NK-92 treated with Interleukin-12 subunit alpha and Interleukin-12 subunit beta, amount 100 ng/mL, for 24 hours (cell line): ENCODE data around the gene TBX6.
A peak's percentile ranks its signal among the peaks of the same experiment; 100 is the strongest.
"Not testable (repeated sequence)": the region's sequence is repeated elsewhere in the genome, so short reads cannot be mapped to it uniquely, and the experiment has no call there.

Source experiments
- DNase-seq: peaks from one replicate; lab custom pipeline; 2025; lab: John Stamatoyannopoulos, UW

Gene TBX6, protein sequence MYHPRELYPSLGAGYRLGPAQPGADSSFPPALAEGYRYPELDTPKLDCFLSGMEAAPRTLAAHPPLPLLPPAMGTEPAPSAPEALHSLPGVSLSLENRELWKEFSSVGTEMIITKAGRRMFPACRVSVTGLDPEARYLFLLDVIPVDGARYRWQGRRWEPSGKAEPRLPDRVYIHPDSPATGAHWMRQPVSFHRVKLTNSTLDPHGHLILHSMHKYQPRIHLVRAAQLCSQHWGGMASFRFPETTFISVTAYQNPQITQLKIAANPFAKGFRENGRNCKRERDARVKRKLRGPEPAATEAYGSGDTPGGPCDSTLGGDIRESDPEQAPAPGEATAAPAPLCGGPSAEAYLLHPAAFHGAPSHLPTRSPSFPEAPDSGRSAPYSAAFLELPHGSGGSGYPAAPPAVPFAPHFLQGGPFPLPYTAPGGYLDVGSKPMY

DNA sequence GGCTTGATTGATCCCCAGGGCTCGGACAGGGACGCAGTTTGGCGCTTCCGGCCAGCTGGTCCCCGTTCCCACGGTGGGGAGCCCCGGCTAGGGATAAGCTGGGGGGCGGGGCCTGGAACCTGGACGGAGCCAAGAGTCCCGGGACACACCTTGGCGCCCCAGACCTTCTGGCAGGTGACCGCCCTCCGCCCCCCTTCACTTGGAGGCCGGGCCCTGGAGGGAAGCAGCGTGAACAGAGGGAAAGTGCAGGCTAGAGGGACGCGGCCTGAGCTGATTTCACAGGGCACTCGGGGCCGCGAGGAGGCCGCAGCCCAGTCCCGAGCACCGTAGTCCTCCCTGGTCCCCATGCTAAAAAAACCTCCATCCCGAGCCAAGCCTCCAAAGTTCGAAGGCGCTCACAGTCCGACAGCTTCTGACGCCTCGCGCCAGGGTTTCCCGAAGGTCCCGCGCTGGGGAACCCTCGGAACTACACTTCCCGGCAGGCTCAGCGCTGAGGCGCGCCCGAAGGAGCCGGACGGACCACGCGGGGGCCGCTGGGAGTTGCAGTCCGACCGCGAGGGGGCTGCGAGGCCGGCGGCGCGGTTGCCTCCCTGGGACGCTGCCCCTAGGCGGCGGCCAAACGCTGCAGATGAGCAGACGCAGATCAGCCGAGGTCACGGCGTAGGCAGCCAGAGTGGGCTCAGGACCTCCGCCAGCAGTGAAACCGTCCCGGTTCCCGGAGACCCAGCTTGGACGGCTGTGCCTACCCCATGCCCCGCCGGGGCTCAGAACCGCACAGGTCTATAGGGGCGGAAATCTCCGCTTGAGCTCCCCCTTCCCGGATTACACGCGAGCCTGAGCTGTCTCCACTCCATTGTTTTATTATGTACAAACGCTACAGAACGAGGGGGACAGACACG, at the start of gene TBX6:
TBX6 (minus strand) TSS at position 451 of the 899 bp plus-strand sequence. CDS start 731 bp downstream, outside the sequence.
- DNase-seq = peak; percentile 89

DNA sequence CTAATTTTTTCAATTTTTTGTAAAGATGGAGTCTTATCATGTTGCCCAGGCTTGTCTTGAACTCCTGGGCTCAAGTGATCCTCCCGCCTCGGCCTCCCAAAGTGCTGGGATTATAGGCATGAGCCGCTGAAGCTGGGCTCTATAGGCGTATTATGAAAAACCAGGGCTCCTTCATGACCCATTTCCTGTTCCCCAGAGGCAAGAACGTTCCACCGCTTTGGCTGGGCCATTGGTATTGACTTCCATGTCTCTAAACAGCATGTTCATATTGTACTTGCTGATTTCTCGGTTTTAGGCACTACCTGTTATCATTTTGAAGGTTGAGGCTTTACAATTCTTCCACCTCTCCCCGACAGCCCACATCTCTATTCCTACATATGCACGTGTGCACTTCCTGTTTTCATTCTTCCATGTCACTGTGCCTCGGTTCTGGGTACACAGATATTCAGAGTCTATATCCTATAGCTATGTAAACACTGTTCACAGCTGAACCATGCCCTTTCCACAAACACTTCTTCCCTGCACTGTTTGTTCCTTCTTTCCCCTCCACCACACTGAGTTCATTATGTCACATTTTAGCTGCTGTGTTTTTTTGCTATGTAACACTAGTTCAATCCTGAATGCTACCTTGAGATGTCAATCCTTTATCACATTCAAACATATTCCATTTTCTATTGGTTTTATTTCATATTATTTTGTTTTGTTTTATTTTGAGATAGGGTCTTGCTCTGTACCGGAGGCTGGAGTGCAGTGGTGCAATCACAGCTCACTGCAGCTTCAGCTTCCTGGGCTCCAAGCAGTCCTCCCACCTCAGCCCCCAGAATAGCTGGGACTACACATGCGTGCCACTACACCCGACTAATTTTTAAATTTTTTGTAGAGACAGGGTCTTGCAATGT, 48.1 kb upstream of the TBX6 start:
- no peak for DNase-seq

DNA sequence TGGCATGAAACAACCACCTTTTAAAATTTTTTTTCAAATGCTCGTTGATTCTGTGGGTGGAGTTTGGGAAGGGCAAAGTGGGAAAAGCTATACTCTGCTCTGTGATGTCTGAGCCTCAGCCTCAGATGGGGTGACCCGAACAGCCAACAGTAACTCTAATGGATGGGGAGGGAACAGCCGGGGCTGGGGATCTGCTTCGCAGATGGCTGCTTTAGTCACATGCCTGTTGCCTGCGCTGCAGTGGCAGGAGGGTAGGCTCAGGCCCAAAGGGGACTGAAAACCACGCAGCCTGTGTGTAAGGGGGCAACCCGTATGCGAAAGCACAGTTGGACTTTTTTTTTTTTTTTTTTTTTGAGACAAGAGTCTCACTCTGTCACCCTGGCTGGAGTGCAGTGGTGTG, 46.2 kb upstream of the TBX6 start:
- no peak for DNase-seq

DNA sequence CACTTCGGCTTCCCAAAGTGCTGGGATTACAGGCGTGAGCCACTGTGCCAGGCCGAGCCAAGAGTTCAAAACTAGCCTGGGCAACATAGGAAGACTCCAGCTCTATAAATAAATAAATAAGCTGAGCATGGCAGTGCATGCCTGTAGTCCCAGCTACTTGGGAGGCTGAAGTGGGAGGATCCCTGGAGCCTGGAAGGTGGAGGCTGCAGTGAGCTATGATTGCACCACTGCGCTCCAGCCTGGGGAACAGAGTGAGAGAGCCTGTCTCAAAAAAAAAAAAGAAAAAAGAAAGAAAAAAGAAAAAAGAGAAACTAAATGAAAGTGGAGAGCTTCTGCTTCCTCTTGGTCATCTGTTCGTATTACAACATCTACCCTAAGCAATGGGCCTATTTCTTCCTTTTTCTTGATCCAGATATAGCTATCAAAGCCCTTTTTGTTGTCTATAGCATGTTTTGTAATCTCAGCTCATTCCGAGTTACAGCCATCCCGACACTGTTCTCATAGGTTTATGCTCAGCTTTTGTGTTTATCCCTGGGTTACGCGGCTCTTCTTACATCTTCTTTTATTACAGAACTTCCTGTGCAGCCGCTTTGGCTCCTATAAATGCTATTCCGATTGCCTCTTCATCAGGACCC, 45.4 kb upstream of the TBX6 start:
- DNase-seq = no peak

DNA sequence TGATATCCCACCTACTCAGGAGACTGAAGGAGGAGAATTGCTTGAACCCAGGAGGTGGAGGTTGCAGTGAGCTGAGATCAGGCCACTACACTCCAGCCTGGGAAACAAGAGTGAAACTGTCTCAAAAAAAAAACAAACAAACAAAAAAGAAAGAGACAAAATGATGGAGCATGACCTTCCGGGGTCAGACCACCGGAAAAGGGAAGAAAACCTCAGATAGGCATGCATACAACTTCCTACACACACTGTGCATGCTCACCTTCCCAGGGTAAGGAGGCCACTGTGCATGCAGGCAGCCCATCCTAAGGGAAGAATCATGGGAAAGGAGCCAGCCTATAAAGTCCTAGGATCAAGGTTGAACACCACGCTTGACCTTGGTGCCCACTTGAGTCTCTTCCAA, 40.9 kb upstream of the TBX6 start:
- DNase-seq = no peak

DNA sequence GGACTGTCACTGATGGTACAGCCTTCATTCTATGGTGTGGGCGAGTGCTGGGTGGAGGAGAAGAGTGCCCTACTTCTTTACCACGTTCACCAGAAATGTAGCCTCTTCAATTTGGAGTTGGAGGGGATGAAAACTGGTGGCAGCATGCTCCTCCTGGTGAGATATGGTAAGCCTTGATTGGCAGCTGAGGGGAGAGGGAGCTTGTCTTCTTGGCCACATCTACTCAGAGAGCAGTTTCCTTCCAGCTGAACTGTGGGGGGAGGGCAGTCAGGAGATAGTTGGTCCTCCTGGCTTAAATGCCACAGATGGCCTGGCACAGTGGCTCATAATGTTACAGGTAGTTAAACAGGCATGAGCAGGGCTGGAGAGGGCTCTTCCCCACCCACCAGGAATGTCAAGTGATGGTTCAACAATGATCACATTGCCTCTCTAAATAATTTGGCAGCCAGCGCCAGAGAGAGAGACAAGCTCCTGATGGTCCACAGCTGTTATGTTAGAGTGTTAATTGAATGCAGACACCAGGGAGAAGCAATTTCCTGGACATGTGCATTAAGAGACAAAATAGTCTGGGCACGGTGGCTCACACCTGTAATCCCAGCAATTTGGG, 40.2 kb upstream of the TBX6 start:
- no peak for DNase-seq

DNA sequence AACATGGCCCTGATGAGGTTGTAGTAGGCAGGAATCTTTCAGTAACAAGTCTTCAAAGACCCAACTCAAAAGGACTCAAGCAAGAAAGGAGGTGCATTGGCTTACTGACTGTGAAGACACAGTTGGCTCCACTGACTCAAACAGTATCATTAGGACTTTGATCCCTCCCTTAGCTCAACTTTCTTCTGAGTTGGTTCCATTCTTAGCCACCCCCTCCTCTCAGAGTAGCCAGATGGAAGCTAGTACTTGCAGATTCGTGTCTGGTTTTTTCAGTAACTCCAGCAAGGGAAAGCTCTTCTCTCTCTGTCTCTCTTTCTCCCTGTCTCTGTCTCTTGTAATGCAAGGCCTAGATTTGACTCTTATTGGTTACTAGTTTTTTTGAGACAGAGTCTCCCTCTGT, 36.3 kb upstream of the TBX6 start:
- no peak for DNase-seq

DNA sequence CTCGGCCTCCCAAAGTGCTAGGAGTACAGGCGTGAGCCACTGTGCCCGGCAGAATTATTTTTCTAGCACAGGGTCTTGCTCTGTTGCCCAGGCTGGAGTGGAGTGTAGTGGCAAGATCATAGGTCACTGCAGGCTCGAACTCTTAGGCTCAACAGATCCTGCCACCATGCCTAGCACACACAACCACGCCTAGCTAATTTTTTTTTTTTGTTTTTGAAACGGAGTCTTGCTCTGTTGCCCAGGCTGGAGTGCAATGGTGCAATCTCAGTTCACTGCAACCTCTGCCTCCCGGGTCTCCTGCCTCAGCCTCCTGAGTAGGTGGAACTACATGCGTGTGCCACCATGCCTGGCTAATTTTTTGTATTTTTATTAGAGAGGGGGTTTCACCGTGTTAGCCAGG, 34.0 kb upstream of the TBX6 start:
- DNase-seq = not testable (repeated sequence)

DNA sequence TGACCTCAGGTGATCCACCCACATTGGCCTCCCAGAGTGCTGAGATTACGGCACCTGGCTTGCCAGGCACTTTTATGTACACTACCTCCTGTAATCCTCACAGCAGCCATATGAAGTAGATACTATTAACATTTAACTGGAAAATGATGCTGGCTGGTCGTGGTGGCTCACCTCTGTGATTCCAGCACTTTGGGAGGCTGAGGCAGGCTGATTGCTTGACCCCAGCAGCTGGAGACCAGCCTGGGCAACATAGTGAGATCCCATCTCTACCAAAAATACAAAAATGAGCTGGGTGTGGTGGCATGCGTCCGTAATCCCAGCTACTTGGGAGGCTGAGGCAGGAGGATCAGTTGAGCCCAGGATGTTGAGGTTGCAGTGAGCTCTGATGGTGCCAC, 33.3 kb upstream of the TBX6 start:
- no peak for DNase-seq

DNA sequence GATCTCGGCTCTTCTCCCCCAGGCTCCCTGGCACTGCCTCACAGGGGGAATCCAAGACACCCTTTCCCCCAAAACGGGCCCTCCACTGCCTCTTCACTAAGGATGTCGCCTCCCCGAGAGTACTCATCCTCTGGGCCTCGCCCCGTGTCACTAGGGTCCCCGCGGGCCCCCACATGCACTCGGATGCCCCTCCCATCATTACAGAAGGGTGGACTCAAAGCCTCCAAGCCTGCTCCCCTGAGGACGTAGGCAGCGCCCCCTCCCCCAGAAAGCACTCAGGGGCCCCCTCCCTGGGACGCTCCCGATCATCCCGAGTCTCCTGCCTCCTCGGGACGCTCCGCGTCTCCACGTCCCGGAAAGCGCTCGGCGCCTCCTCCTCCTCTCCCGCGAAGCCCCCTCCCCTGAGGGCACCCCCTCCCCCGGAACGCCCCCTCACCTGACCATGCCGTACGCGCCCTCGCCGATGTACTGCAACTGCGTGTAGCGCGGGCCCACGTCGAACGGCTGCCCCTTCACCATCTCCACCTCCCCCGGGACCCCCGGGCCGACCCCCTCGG, 31.0 kb upstream of the TBX6 start:
- no peak for DNase-seq

DNA sequence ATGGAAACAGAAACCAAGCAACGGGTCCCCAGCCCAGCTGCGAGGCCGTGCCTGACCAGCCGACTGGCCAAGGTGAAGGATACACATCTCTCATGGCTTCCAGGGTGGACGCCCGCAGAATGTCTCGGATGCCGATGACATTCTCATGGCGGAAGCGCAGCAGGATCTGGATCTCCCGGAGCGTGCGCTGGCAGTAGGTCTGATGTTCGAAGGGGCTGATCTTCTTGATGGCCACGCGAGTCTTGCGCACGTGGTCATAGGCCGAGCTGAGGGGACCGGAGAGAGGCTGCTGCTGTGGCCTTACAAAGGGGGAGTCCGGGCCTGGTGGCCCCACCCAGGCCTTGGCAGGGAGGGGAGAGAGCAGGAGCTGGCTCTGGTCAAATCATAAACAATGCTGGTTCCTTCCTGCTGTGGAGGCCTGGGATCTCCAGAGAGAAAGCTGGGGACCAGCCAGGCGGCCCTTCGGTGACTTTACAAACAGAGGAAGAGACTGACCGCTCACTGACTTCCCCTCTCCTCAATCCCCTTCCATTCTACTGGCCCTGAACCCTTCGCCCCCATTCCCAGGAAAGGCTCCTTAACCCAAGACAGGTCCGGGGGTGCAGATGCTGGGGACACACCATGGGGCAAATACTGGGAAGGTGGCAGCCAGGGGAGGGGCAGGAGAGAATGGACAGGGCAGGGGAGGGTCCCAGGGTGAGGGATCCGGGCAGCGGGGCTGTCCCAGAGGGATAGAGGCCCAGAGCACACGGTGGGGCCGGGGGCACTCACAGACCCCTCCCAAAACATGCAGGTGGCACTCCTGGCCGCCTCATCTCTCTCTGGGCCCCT, 30.2 kb upstream of the TBX6 start:
- no peak for DNase-seq

DNA sequence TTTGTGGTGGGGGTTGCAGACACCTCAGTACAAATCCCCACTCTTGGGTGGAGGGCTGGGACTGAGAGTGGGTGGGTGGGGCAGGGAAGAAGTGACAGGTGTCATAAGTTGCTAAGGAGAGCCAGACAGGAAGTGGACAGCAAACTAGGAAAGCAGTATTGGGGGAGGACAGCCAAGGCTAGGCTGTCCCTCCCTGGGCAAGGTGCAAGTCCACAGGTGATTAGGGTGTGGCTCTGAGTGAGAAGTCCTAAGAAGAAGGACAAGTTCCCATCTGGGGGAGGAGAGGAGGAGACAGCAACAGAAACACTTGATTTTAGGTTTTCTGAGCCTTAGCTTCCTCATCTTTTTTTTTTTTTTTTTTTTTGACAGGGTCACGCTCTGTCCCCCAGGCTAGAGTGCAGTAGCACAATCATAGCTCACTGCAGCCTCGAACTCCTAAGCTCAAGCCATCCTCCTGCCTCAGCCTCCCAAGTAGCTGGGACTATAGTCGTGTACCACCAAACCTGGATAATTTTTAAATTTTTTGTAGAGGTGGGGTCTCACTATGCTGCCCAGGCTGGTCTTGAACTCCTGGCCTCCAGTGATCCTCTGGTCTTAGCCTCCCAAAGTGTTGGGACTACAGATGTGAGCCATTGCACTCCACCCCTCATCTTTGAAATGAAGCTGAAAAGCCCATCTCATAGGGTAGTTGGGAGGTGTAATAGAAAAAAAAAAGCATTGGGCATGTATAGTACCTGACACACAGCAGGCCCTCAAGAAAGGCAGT, 28.8 kb upstream of the TBX6 start:
- no peak for DNase-seq

DNA sequence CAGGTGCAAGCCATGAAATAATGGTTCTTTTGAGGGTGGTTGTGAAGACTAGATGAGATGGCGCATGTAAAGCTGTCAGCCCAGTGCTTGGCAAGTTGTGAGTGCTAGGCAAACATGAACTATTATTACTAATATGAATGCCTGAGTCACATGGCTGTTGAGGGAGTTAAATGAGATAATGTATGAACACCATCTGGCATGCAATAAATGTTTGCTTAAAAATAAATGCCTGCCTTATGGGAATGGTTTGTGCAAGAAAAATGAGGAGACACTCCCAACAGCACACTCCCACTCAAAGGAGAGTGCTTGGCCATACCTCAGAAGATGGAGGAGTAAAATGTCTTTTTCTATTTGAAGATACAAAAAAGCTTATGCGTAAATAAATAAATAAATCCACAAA, 27.7 kb upstream of the TBX6 start:
- DNase-seq = no peak

DNA sequence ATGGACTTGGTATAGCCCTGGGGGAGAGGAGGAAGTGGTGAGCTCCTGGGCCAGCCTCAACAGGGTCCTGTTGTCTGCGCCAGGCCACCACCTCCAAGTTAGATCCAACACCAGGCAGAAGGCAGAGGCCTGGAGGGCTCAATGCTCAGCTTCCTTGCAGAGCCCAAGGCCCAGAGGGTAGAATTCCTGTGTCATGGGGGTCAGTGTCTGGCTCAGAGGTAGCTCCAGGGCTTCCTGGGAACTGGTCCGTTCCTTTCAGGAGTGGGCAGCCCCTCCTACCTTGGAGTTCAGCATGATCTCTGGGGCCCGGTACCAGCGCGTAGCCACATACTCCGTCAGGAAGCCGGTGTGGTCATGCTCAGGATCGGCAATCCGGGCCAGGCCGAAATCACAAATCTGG, 26.0 kb upstream of the TBX6 start:
- DNase-seq = no peak

DNA sequence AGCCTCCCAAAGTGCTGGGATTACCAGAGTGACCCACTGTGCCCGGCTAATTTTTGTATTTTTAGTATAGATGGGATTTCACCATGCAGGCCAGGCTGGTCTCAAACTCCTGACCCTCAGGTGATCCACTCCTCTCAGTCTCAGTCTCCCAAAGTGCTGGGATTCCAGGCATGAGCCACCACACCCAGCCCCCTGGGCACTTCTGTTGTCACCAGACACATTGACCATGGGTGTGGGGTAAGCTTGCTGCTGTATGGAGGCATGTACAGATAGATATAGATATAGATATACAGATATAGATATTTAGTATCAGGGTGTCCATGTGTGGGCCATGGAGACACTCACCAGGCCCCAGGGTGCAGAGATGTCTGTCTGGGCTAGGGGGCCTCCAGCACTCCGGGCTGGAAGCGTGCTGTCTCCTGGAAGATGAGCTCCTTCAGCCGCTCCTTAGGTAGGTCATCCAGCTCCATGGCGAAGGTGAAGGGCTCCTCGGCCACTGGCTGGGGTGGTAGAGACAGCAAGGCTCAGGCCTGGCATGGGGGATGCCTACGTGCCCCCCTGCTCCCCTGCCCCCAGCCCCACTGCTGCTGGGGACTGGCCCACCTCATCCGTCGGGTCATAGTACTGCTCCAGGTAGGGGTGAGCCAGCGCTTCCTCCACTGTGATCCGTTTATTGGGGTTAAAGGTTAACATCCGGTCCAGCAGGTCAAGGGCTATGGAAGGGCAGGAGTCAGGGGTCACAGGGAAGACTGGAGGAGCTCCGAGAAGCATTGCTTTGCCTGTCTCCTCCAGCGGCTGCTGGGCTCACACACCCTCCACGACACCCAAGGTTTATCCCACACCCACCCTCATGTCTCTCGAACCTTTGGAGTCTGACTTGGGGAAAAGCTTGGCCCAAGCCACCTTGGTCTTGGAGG, 24.8 kb upstream of the TBX6 start:
- no peak for DNase-seq

DNA sequence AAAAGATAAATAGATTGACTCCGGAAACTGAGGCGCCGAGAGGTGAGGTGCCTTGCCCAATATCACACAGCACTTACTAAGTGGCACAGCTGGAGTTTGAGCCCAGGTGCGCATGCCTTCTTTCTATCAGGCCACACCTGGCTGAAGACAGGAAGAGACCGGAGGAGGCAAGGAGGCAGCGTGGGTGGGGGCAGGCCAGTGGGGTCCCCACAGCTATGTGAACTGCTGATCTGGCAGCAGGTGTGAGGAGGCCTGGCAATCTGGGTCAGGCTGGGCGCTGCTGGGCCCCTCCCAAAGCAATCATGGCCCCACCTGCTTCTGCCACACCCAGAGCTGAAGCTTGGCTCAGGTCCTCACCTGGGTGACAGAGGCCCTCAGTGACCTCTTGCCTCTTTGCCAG, 23.5 kb upstream of the TBX6 start:
- no peak for DNase-seq

DNA sequence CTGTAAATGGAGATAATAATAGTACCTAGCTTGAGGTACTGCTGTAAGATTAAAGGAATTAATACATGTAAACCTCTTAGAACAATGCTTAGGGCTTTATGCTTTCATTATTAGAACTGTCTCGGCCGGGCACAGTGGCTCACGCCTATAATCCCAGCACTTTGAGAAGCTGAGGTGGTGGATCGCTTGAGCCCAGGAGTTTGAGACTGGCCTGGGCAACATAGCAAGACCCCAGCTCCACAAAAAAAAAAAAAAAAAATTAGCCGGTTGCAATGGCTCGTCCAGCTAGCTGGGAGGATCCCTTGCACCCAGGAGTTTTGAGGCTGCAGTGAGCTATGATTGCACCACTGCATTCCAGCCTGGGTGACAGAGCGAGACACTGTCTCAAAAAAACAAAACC, 23.1 kb upstream of the TBX6 start:
- DNase-seq = not testable (repeated sequence)

DNA sequence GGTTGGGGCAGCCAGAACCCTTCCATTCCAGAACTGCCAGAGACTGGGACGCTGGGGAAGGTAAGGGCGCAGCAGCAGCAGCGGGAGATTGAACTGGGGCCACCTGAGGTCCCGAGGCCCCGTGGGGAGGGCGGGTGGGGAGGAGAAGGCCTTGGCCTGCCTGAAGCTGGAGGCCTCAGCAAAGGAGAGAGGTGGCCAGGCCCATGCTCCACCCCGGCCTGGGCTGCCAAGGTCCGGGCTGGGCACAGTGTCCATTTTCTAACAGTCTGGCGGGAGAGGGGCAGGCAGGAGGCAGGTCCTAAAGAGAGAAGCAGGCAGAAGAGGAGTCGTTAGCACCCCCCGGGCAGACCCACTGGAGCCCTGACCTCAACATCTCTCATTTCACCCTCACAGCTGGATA, 22.7 kb upstream of the TBX6 start:
- no peak for DNase-seq
